Measurements from ENCODE around the gene RALGPS1. TPM values are rescaled to one million over a fixed set of nuclear protein-coding genes. Genes with fewer than 3 reads are reported as not detected.
"Not testable (repeated sequence)": the region's sequence is repeated elsewhere in the genome, so short reads cannot be mapped to it uniquely, and the experiment has no call there.

Gene RALGPS1
- polyA plus RNA-seq, 1 donor, result 30.6 TPM

GRCh38 chr9:126985870-126986498 lies 71.4 kb downstream of the RALGPS1 start:
- no peak for DNase-seq

GRCh38 chr9:126986506-126986951 lies 71.9 kb downstream of the RALGPS1 start:
- no peak for DNase-seq

GRCh38 chr9:126988857-126989256 lies 74.3 kb downstream of the RALGPS1 start:
- DNase-seq, result no peak

GRCh38 chr9:126989847-126990842 lies 75.6 kb downstream of the RALGPS1 start:
- DNase-seq, result no peak

GRCh38 chr9:126991183-126991582 lies 76.6 kb downstream of the RALGPS1 start:
- DNase-seq, result no peak

GRCh38 chr9:126992427-126992826 lies 77.8 kb downstream of the RALGPS1 start:
- DNase-seq, result no peak

- DNase-seq, result no peak
Observed at GRCh38 chr9:126999315-127000068, 84.9 kb downstream of the RALGPS1 start.

GRCh38 chr9:127004946-127005769 lies 90.6 kb downstream of the RALGPS1 start:
- no peak for DNase-seq

GRCh38 chr9:127005770-127006314 lies 91.3 kb downstream of the RALGPS1 start:
- no peak for DNase-seq

- DNase-seq, result no peak
Observed at GRCh38 chr9:127007638-127008037, 93.1 kb downstream of the RALGPS1 start.

GRCh38 chr9:127008076-127008475 lies 93.5 kb downstream of the RALGPS1 start:
- no peak for DNase-seq

- DNase-seq, result no peak
Observed at GRCh38 chr9:127011772-127012171, 97.2 kb downstream of the RALGPS1 start.

GRCh38 chr9:127012250-127012649 lies 97.7 kb downstream of the RALGPS1 start:
- DNase-seq, result no peak

GRCh38 chr9:127013597-127013996 lies 99.0 kb downstream of the RALGPS1 start:
- no peak for DNase-seq

- no peak for DNase-seq
Observed at GRCh38 chr9:127014216-127014909, 99.8 kb downstream of the RALGPS1 start.

- no peak for DNase-seq
Observed at GRCh38 chr9:127014910-127015540, 100.4 kb downstream of the RALGPS1 start.

- no peak for DNase-seq
Observed at GRCh38 chr9:127015921-127016512, 101.4 kb downstream of the RALGPS1 start.

GRCh38 chr9:127017979-127018378 lies 103.4 kb downstream of the RALGPS1 start:
- DNase-seq, result not testable (repeated sequence)

- DNase-seq, result no peak
Observed at GRCh38 chr9:127018935-127019334, 104.4 kb downstream of the RALGPS1 start.

All from left kidney (tissue), 2 donors.